Right atrium auricular region (tissue), 2 donors: ENCODE results near the gene MT1F. TPM values are rescaled to one million over a fixed set of nuclear protein-coding genes. Genes with fewer than 3 reads are reported as not detected.
"Not testable (repeated sequence)": the region's sequence is repeated elsewhere in the genome, so short reads cannot be mapped to it uniquely, and the experiment has no call there.

ENCODE experiments used
- DNase-seq: peaks from one replicate; pipeline ENCODE4 v3.0.0-alpha.2; 2019; ENCODE audit warnings: low spot score
- H3K27ac ChIP-seq, 2 donors: fragments of 200-600 bp; sonication (generic); 1 replicate in 1 of 2; 2 replicates in 1 of 2; pipeline ENCODE4 v1.5.1; 2016 to 2019
- H3K27me3 ChIP-seq, 2 donors: fragments of 200-600 bp; sonication (generic); one replicate each; pipeline versions ENCODE4 v1.5.1 to v1.6.0; 2017 to 2019
- H3K36me3 ChIP-seq: fragments of 200-600 bp; sonication (generic); one replicate; pipeline ENCODE4 v1.5.1; 2016
- H3K4me1 ChIP-seq, 2 donors: fragments of 200-600 bp; sonication (generic); one replicate each; pipeline versions ENCODE4 v1.5.1 to v1.6.0; 2017 to 2019
- H3K4me3 ChIP-seq, 2 donors: fragments of 200-600 bp; sonication (generic); 1 replicate in 1 of 2; 2 replicates in 1 of 2; pipeline ENCODE4 v1.5.1; 2017 to 2019; ENCODE audit warnings: mild to moderate bottlenecking in 1 of 2, moderate library complexity in 1 of 2
- H3K9me3 ChIP-seq, 2 donors: fragments of 200-600 bp; sonication (generic); one replicate each; pipeline ENCODE4 v1.5.1; 2019
- CTCF ChIP-seq, 2 donors: fragments of 200-600 bp; sonication (generic); IDR thresholded peaks; one replicate each; pipeline ENCODE4 v1.5.1; 2019; ENCODE audit warnings: antibody characterized with exemption in 2 of 2
- total RNA-seq, 2 donors: library from RNA; depleted of rRNA; stranded (reverse); fragments of >200 nt; gene quantifications; one replicate each; pipeline ENCODE4 v1.1.0, GENCODE V29; 2016

The MT1F gene
- total RNA-seq, 2 donors from 2014 or later: 3.2 to 6.1 TPM

GRCh38 chr16:56615353-56615752 lies 42.4 kb upstream of the MT1F start:
- no peak for DNase-seq
- Histone ChIP-seq H3K27ac (no peak overlapping the region), H3K36me3 (no peaks in the 10 kb centered on the region), H3K27me3 (no peaks in the 10 kb centered on the region), H3K4me3 (no peak overlapping the region), H3K9me3 (no peaks in the 10 kb centered on the region), H3K4me1 (peaks cover 0 to 48% of the 10 kb centered on the region in 2 donors)
- TF ChIP-seq CTCF (IDR thresholded peaks at IDR 0.05): no peak

DNA sequence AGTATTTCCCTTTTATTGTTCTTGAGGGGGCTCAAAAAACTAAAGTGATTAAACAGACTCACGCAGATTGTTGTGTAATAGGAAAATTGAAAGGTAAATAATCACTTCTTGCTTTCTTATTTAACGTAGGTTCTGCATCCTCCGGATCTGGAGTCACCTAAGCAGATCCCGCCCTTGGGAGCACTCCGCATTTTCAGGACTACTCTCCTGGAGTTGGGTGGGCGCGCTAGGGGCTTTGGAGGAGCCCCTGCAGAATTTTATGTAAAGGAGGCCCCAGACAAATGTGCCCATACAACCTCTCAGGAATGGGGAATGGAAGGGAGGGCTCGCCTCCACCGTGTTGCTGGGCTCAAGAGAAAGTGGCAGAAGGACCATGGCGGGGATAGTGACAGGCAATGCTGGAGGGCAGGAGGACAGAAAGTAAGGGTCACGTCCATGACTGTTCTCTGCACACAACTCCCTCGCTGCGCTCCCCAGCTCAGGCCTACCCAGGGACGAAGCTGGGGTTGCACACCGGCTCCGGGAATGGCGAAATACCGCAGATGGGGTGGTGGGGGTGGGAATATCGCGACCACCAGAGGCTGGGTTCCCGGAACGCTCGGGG lies 41.0 kb upstream of the MT1F start:
- DNase-seq: no peak
- Histone ChIP-seq H3K4me3 (peak overlapping the region; percentile 25 to 52), H3K27ac (peak overlapping the region; percentile 80 to 86)

GRCh38 chr16:56617212-56618085 lies 40.3 kb upstream of the MT1F start:
- Histone ChIP-seq H3K4me3 (peak overlapping the region; percentile 25 to 52), H3K9me3 (no peaks in the 10 kb centered on the region), H3K27me3 (no peaks in the 10 kb centered on the region), H3K36me3 (no peaks in the 10 kb centered on the region), H3K4me1 (peaks cover 0 to 35% of the 10 kb centered on the region in 2 donors), H3K27ac (peak overlapping the region; percentile 80 to 86)
- peak in 1 of 2 donors; percentile 15 for TF ChIP-seq CTCF (IDR thresholded peaks at IDR 0.05)
- DNase-seq: peak; percentile 84

More for the DNA sequence above, 41.0 kb upstream of the MT1F start:
- TF ChIP-seq CTCF (IDR thresholded peaks at IDR 0.05): no peak
- Histone ChIP-seq H3K27me3 (no peaks in the 10 kb centered on the region), H3K36me3 (no peaks in the 10 kb centered on the region), H3K4me1 (peaks cover 0 to 35% of the 10 kb centered on the region in 2 donors), H3K9me3 (no peaks in the 10 kb centered on the region)

DNA sequence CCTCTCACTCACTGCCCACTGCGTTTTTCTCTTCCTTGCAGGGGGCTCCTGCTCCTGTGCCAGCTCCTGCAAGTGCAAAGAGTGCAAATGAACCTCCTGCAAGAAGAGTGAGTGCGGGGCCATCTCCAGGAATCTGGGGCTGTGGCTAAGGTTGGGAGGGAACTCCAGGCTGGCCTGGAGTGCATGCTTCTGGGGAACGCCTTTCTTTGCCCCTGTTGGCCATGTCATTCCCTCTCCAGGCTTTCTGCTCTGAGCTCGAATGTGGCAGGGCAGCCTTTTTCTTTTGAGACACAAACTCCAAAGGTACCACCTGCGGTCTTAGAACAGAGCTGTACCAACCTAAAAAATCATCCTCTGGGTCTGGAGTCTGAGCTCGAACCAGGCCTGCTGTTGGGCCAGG lies 39.6 kb upstream of the MT1F start:
- H3K4me1 ChIP-seq: peaks cover 0 to 35% of the 10 kb centered on the region in 2 donors
- H3K4me3 ChIP-seq: peak overlapping the region; percentile 25 to 52
- no peak for TF ChIP-seq CTCF (IDR thresholded peaks at IDR 0.05)
- H3K9me3 ChIP-seq: no peaks in the 10 kb centered on the region
- no peaks in the 10 kb centered on the region for H3K27me3 ChIP-seq
- DNase-seq: no peak
- no peaks in the 10 kb centered on the region for H3K36me3 ChIP-seq
- peak overlapping the region; percentile 80 to 86 for H3K27ac ChIP-seq

GRCh38 chr16:56620339-56620897 lies 37.3 kb upstream of the MT1F start:
- Histone ChIP-seq H3K9me3 (no peaks in the 10 kb centered on the region), H3K27me3 (no peaks in the 10 kb centered on the region), H3K36me3 (no peaks in the 10 kb centered on the region), H3K4me1 (peaks cover 0 to 40% of the 10 kb centered on the region in 2 donors), H3K4me3 (no peak overlapping the region), H3K27ac (peak overlapping the region; percentile 4 to 86)
- DNase-seq: no peak
- no peak for TF ChIP-seq CTCF (IDR thresholded peaks at IDR 0.05)

- peak overlapping the region; percentile 55 to 86 for H3K27ac ChIP-seq
- DNase-seq, H3K27me3 ChIP-seq: not testable (repeated sequence)
Measured at GRCh38 chr16:56621665-56622445, 35.9 kb upstream of the MT1F start.

GRCh38 chr16:56623184-56623583 lies 34.6 kb upstream of the MT1F start:
- H3K27me3 ChIP-seq, H3K36me3 ChIP-seq, H3K9me3 ChIP-seq, H3K4me3 ChIP-seq, DNase-seq: not testable (repeated sequence)
- Histone ChIP-seq H3K27ac (peak overlapping the region in 1 of 2 donors; percentile 55), H3K4me1 (peaks cover 0 to 40% of the 10 kb centered on the region in 2 donors)

More at GRCh38 chr16:56621665-56622445, 35.9 kb upstream of the MT1F start:
- H3K36me3 ChIP-seq, H3K4me3 ChIP-seq, H3K9me3 ChIP-seq: not testable (repeated sequence)
- H3K4me1 ChIP-seq: peaks cover 0 to 46% of the 10 kb centered on the region in 2 donors
